Stimulated activated CD4-positive, alpha-beta T cell treated with anti-CD3 and anti-CD28 coated beads, Interleukin-15, amount 100 ng/mL, for 24 hours (primary cell): ENCODE data around the gene DAB1.

Source experiments
- DNase-seq: peaks from one replicate; pipeline ENCODE4 v3.0.0-alpha.2; 2020

The DAB1 gene

GRCh38 chr1:57208741-57209302 is 215.0 kb downstream of the DAB1 start:
- DNase-seq = no peak

DNA sequence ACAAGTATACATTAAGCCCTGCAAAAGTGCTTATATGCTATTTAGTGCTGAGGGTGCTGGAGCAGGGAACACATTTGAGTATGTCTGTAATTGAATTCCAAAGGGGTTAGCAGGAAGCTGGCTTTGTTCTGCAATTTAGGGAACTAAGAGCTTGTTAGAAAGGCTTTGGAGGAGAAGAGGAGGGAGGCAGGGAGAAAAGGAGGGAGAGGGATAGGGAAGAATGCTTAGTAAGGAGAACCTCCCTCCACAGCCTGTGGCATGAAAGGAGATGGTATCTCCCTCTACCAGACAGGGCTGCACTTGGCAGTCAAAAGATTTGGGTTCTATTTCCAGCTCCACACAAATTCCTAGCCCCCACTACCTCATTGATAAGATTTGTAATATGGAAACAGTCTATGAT is 217.8 kb downstream of the DAB1 start:
- DNase-seq = no peak

- DNase-seq = no peak
Observed at GRCh38 chr1:57204942-57205787, 218.7 kb downstream of the DAB1 start.

DNA sequence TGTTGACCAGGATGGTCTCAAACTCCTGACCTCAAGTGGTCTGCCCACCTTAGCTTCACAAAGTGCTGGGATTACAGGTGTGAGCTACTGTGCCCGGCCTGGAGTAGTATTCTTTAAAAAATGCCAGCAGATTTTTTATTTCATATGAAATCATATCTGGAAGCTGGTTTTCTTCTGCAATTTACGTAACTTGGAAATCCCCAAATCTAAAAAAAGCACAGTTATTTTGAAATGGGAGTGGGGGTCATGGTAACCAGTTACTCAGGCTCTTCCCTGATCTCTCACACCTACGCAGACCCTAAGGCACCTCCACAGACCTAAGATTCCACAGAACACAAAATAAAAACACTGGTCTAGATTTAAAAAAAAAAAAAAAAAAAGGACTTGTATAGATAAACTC is 219.8 kb downstream of the DAB1 start:
- DNase-seq = no peak

DNA sequence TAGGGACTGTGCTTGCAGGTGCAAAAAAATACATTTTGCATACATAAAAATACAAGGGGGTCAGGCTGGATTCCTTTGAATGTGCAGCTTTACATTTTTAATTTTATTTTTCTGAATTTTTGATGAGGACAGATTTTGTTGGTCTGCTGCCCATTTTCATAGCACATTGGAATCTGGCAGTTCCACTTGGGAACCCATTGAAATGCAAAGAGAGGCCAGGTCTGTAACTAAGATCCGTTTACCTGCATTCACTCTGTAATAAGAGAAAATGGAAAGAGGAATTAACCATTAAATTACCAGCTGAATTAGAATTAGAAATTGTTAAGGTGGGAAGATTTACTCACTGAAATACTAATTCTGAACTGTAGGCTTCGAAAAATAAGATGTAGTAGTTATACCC is 221.6 kb downstream of the DAB1 start:
- DNase-seq = no peak

DNA sequence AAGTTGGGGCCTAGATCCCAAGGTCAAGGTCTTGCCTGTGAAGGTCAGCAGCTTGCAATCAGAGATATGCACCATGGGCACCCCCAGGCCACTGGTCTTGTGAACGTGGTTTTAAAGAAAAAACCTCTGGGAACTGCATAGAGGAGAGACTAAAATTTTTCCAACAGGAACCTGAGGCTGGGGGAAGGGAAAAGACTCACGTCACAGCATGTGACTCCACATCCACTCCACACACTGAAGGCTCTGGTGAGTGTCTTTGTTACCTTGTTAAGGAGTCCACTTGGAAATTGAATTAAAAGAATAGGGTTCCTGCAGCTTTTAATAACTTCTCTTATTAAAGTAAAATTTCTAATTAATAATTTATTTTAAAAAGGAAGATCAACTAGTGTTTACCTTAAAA is 224.9 kb downstream of the DAB1 start:
- no peak for DNase-seq

- no peak for DNase-seq
Observed at GRCh38 chr1:57195436-57195941, 228.4 kb downstream of the DAB1 start.

DNA sequence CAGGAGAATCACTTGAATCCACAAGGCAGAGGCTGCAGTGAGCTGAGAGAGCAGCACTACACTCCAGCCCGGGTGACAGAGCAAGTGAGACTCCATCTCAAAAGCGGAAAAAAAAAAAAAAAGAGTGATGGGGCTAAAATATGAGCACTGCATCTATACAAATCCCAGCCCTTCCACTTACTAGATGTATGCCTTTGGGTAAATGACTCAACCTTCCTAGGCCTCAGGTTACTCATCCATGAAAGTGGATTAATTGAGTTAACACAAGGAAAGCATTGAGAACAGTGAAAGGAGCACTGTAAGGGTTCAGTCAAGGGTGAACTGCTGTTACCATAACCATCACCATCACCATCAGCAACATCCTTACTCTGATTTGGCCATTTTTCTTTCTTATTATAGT is 231.6 kb downstream of the DAB1 start:
- DNase-seq = no peak

DNA sequence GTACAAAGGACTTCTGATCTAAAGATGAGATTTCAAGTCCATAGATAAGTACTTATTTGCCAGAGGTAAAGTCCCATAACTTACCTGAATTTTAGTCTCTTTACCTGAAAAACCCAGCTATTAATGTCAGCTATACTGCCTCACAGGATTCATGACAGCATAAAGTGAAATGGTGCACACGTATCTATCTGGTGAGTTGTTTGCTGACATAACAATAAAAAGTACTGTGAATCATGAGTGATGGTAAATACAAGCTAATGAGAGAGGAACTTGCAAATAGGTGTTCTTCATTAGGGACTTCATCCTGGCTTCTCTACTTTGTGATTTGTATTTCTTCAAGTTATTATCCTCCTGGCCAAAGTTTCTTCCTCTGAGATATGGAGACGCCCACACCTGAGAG is 233.0 kb downstream of the DAB1 start:
- DNase-seq = no peak

GRCh38 chr1:57188168-57188567 is 235.7 kb downstream of the DAB1 start:
- no peak for DNase-seq

- no peak for DNase-seq
Observed at GRCh38 chr1:57186455-57186854, 237.4 kb downstream of the DAB1 start.

GRCh38 chr1:57179001-57179400 is 244.9 kb downstream of the DAB1 start:
- DNase-seq = no peak

DNA sequence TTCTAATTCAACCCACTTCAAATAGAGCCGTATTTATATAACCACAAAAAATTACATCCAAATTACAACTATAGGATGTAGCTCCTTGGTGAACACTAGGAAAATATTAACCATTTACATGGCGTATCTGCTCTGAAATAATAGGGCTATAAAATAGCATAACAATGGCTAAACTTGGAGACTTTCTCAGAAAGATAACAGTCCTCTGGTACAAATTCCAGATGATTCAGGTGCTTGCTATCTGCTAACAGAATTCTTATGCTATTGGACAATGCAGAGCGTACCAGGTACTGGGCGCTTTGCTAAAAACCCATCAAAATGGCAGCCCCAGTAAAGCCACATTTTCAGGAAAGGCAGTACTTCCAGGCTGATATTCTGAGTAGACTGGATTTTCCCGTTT is 248.4 kb downstream of the DAB1 start:
- no peak for DNase-seq

GRCh38 chr1:57172040-57172439 is 251.8 kb downstream of the DAB1 start:
- no peak for DNase-seq

DNA sequence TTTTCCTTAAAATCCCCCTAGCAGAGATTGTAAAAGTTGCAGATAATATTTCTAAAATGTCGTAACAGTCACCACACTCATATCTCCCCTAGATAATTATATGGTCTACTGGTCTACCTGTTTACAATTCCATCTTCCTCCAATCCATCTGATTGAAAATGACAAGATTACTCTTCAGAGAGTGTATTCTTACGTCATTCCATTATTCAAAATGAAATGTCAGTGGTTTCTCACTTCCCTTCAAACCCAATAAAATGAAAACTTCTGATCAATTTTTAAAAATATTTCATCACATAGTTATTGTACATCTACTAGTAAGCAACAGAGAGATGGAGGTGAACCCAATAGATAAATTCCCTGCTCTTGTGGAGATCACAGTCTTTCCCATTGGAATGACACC is 255.9 kb downstream of the DAB1 start:
- DNase-seq = no peak

- DNase-seq = no peak
Observed at GRCh38 chr1:57165546-57165945, 258.3 kb downstream of the DAB1 start.

DNA sequence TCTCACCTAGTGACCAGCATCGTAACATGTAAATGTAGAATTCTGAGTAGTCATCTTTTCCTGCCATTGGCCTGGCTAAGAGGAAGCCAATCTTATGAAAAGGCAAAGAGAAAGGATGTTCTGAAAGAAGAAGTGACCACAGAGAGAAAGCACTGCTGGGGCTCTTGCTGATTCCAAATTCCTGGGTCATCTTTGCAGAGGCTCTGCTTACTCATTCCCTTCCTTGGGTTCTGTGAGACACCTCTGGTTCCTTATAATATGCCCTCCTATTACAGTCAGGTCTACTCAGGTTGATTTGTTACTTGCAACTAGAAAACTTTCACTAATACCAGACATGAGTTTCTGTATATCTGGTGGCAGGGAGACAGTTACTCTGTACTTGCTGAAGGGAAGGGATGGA is 259.3 kb downstream of the DAB1 start:
- DNase-seq = no peak

DNA sequence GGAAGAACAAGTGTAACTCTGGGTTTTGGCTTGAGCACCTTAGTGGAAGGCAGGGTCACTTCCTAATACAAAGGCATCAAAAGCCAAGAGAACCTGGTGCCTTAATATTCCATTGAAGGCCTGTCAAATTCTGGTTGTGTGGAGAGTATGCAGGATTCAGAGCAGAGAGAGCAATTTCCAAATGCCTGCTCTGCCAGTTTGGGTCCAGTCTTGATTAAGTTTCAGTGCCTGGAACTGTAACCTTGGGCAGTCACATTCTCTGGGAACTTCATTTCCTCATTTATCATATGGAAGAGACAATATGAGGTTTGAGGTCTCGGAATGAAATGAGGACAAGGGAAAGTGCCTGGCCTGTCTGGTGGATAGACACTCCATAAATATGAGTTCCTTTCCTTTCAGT is 260.1 kb downstream of the DAB1 start:
- no peak for DNase-seq

DNA sequence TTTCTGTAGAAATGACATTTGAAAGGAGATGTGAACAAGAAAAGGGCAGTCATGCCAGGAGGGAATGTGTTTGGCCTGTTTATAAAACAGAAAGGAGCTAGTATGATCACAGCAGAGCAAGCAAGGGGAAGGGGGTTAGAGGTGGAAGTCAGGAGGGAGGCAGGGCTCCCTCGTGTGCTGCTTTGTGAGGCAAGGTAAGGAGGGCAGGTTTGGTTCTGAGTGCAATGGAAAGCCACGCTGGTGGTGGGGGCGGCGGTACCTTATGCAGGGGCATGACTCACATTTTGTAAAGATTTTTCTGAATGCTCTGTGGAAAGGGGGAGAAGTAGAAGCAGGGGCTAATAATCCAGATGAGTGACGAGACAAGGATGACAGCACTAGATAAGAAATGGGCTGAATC is 260.5 kb downstream of the DAB1 start:
- DNase-seq = peak; percentile 2

DNA sequence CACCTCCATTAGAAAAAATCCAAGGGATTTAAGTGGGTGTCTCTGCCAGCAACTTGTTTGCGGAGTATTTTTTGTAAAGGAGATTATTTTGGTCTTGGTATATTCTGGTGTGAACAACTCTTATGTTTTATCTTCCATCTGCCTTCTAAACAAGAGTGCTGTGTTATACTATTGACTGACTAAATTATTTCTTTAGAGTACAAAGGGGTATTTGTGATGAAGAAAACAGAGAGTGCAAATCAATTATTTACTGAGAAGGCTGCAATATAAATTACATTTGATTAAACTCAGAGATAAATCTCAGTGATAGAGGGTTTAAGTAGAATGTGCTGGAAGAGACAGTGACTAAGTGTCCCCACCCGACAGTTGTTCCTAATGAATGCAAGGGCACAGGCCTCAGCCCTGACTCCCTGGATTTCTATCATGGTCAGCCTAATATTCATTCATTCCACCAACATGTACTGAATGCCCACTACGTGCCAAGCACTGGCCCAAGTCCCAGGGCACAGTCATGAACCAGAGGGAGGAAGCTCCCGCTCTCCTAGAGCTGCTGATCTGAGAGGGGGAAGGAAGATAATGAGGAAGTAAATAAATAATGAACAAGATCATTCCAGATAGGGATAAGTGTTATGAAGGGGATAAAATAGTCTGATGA is 261.1 kb downstream of the DAB1 start:
- no peak for DNase-seq

- DNase-seq = no peak
Observed at GRCh38 chr1:57160594-57160993, 263.3 kb downstream of the DAB1 start.

- no peak for DNase-seq
Observed at GRCh38 chr1:57158604-57158998, 265.3 kb downstream of the DAB1 start.

DNA sequence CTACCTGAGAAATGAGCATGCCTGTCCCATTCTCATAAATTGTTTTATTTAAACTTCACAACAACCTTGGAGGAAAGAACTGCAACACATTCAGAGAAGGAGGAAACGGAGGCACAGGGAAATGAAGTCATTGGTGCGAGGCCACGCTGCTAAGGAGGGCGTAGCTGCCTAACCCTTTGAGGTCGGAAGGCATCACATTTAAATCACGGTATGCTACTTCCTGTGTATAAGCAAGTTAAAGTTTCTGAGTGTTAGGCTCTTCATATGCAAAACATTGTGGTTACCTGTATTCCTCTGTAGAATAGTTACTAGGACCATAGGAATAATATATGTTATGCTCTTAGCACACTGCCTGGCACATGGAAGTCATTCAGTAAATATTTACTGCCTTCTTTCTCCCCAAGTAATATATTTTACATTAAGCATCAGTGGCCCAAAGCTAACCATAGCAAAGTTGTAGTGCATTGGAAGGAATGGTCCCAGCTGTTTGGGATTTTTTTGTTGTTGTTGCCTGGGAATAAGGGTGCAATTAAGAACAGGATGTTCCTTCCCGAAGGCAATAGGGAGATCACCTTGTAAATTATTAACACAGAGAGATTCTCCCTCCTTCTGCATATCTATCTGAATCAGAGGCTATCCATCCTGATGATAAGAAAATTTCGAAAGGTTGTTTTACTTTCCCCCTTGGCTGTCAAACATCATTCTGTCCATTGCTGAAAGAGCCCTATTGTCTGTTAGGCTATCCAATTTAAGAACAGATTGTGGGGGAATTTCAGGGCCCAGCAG is 265.8 kb downstream of the DAB1 start:
- no peak for DNase-seq
